Naive thymus-derived CD4-positive, alpha-beta T cell (primary cell): Measurements from ENCODE around the gene TP73. TPM values are rescaled to one million over a fixed set of nuclear protein-coding genes. Genes with fewer than 3 reads are reported as not detected.

Experiments
- ATAC-seq: fragments of 150-1000 bp; cut with Tn5 transposase; 2 replicates; pipeline ENCODE4 v1.10.0; 2021; ENCODE audit warnings: mild to moderate bottlenecking, moderate library complexity
- CTCF ChIA-PET: fragments of 350-600 bp; sonication (Branson Sonifier 250); formaldehyde crosslinking; loops from one replicate; lab custom pipeline; 2021; ENCODE audit warnings: antibody characterized with exemption; lab: Charles Lee
- POLR2A ChIA-PET: fragments of 350-600 bp; sonication (Branson Sonifier 250); formaldehyde crosslinking; loops from one replicate; lab custom pipeline; 2021; ENCODE audit warnings: antibody characterized with exemption, inconsistent platforms; lab: Charles Lee
- DNase-seq, 9 donors: peaks; one replicate each; pipeline versions ENCODE4 v3.0.0 to v3.0.0-alpha.2; 2020 to 2022; ENCODE audit warnings: mixed read lengths in 1 of 9
- H3K27ac ChIP-seq: one replicate; pipeline ENCODE4 v1.7.0; 2013; ENCODE audit warnings: mild to moderate bottlenecking, low read depth, low read length, moderate library complexity
- H3K27me3 ChIP-seq, 2 donors: one replicate each; pipeline ENCODE4 v1.7.0; 2013; ENCODE audit warnings: low read length in 2 of 2, mild to moderate bottlenecking in 2 of 2, moderate library complexity in 2 of 2; ENCODE audit not compliant: control insufficient read depth in 2 of 2, insufficient read depth in 2 of 2
- H3K36me3 ChIP-seq, 3 experiments: 1 replicate in 2 of 3; 2 replicates in 1 of 3; pipeline ENCODE4 v1.7.0; 2013; ENCODE audit warnings: low read length in 3 of 3, mild to moderate bottlenecking in 3 of 3, moderate library complexity in 1 of 3; ENCODE audit not compliant: insufficient read depth in 3 of 3, control insufficient read depth in 2 of 3
- H3K4me1 ChIP-seq, 2 donors: one replicate each; pipeline ENCODE4 v1.7.0; 2013; ENCODE audit warnings: low read length in 2 of 2, mild to moderate bottlenecking in 2 of 2, moderate library complexity in 1 of 2; ENCODE audit not compliant: control insufficient read depth in 2 of 2, insufficient read depth in 2 of 2
- H3K4me3 ChIP-seq: 2 replicates; pipeline ENCODE4 v1.7.0; 2013; ENCODE audit warnings: mild to moderate bottlenecking, low read length
- H3K9me3 ChIP-seq, 3 experiments: 1 replicate in 2 of 3; 2 replicates in 1 of 3; pipeline ENCODE4 v1.7.0; 2013; ENCODE audit warnings: low read length in 3 of 3; ENCODE audit not compliant: control insufficient read depth in 2 of 3
- H3K27ac Mint-ChIP-seq, 9 donors: one replicate each; pipeline ENCODE4 v1.8.0; 2020 to 2022; ENCODE audit warnings: mixed read lengths in 9 of 9, mild to moderate bottlenecking in 8 of 9, moderate library complexity in 5 of 9, inconsistent platforms in 2 of 9
- H3K27me3 Mint-ChIP-seq, 5 donors: one replicate each; pipeline ENCODE4 v1.8.0; 2021 to 2022; ENCODE audit warnings: mixed read lengths in 5 of 5, mild to moderate bottlenecking in 1 of 5
- H3K36me3 Mint-ChIP-seq, 5 donors: one replicate each; pipeline ENCODE4 v1.8.0; 2020 to 2022; ENCODE audit warnings: mixed read lengths in 5 of 5, mild to moderate bottlenecking in 3 of 5, inconsistent platforms in 1 of 5
- H3K4me1 Mint-ChIP-seq, 7 donors: one replicate each; pipeline ENCODE4 v1.8.0; 2020 to 2022; ENCODE audit warnings: mixed read lengths in 7 of 7, mild to moderate bottlenecking in 3 of 7, inconsistent platforms in 1 of 7
- H3K4me3 Mint-ChIP-seq, 10 donors: one replicate each; pipeline ENCODE4 v1.8.0; 2020 to 2022; ENCODE audit warnings: mild to moderate bottlenecking in 10 of 10, mixed read lengths in 10 of 10, moderate library complexity in 6 of 10, inconsistent platforms in 2 of 10
- H3K9me3 Mint-ChIP-seq, 11 donors: one replicate each; pipeline ENCODE4 v1.8.0; 2020 to 2022; ENCODE audit warnings: mixed read lengths in 11 of 11, mild to moderate bottlenecking in 4 of 11, inconsistent platforms in 1 of 11, moderate library complexity in 1 of 11
- intact Hi-C, 2 donors: fragments of 100-400 bp; cut with micrococcal nuclease; formaldehyde crosslinking; loops; one replicate each; pipeline ENCODE4 v1.15.1; 2023
- polyA plus RNA-seq, 2 donors: library from polyadenylated mRNA; unstranded; fragments of 300-500 nt; fragmentation: Illumina TruSeq; gene quantifications; one replicate each; pipeline ENCODE4 v1.2.3, GENCODE V29; 2021
- total RNA-seq, 6 experiments: library from RNA in 5 of 6; stranded (reverse) in 5 of 6; gene quantifications; 1 replicate in 5 of 6; 2 replicates in 1 of 6; pipeline ENCODE4 v1.2.3 and lab custom pipeline; 2021 to 2026

The TP73 gene
- total and polyA plus RNA-seq, 7 experiments from 2014 or later, result 0.03 to 2.4 (median 0.15) TPM; not detected in 2

GRCh38 chr1:3705341-3705950 is 53.1 kb downstream of the TP73 start:
- H3K4me3 ChIP-seq, result no peak overlapping the region
- H3K4me1 ChIP-seq, result no peaks in the 10 kb centered on the region
- no peaks in the 10 kb centered on the region for H3K9me3 Mint-ChIP-seq
- H3K9me3 ChIP-seq, result no peaks in the 10 kb centered on the region
- no peak overlapping the region for H3K4me3 Mint-ChIP-seq
- H3K36me3 ChIP-seq, result no peaks in the 10 kb centered on the region
- POLR2A ChIA-PET, result no interaction called here
- H3K36me3 Mint-ChIP-seq, result no peaks in the 10 kb centered on the region
- peaks cover 0 to 7% (median 5%) of the 10 kb centered on the region in 5 donors for H3K27me3 Mint-ChIP-seq
- intact Hi-C loops, result no loop called here
- H3K27ac Mint-ChIP-seq, result no peak overlapping the region
- DNase-seq (no peak), ATAC-seq (no peak)
- H3K4me1 Mint-ChIP-seq, result peaks cover 0 to 8% (median 5%) of the 10 kb centered on the region in 7 donors
- no peak overlapping the region for H3K27ac ChIP-seq
- H3K27me3 ChIP-seq, result peaks cover 0 to 3% of the 10 kb centered on the region in 2 donors
- CTCF ChIA-PET, result no interaction called here

GRCh38 chr1:3706651-3707297 is 54.5 kb downstream of the TP73 start:
- no peak overlapping the region for H3K4me3 Mint-ChIP-seq
- H3K27me3 Mint-ChIP-seq, result peaks cover 0 to 15% (median 7%) of the 10 kb centered on the region in 5 donors
- H3K4me1 Mint-ChIP-seq, result peaks cover 0 to 8% (median 5%) of the 10 kb centered on the region in 7 donors
- no peaks in the 10 kb centered on the region for H3K36me3 ChIP-seq
- H3K27ac Mint-ChIP-seq, result no peak overlapping the region
- ChIA-PET CTCF (no interaction called here), POLR2A (no interaction called here)
- H3K4me1 ChIP-seq, result no peaks in the 10 kb centered on the region
- H3K36me3 Mint-ChIP-seq, result no peaks in the 10 kb centered on the region
- intact Hi-C loops, result no loop called here
- H3K4me3 ChIP-seq, result no peak overlapping the region
- ATAC-seq (no peak), DNase-seq (no peak)
- no peak overlapping the region for H3K27ac ChIP-seq
- H3K9me3 Mint-ChIP-seq, result no peaks in the 10 kb centered on the region
- peaks cover 0 to 3% of the 10 kb centered on the region in 2 donors for H3K27me3 ChIP-seq
- no peaks in the 10 kb centered on the region for H3K9me3 ChIP-seq

- peaks cover 0 to 3% of the 10 kb centered on the region in 2 donors for H3K27me3 ChIP-seq
- intact Hi-C loops, result no loop called here
- no peak overlapping the region for H3K27ac ChIP-seq
- CTCF ChIA-PET, result no interaction called here
- Mint-ChIP-seq H3K4me3 (no peak overlapping the region), H3K27ac (no peak overlapping the region), H3K27me3 (peaks cover 0 to 18% (median 12%) of the 10 kb centered on the region in 5 donors), H3K9me3 (no peaks in the 10 kb centered on the region), H3K4me1 (peaks cover 2 to 8% (median 5%) of the 10 kb centered on the region in 7 donors), H3K36me3 (no peaks in the 10 kb centered on the region)
- POLR2A ChIA-PET, result no interaction called here
- H3K36me3 ChIP-seq, result no peaks in the 10 kb centered on the region
- no peak for ATAC-seq
- no peaks in the 10 kb centered on the region for H3K9me3 ChIP-seq
- no peak overlapping the region for H3K4me3 ChIP-seq
- DNase-seq, result no peak
- no peaks in the 10 kb centered on the region for H3K4me1 ChIP-seq
Observed at GRCh38 chr1:3707298-3707938, 55.1 kb downstream of the TP73 start.

- Histone ChIP-seq H3K4me1 (no peaks in the 10 kb centered on the region), H3K4me3 (no peak overlapping the region), H3K27me3 (peaks cover 0 to 3% of the 10 kb centered on the region in 2 donors), H3K27ac (no peak overlapping the region), H3K36me3 (no peaks in the 10 kb centered on the region), H3K9me3 (no peaks in the 10 kb centered on the region)
- POLR2A ChIA-PET, result no interaction called here
- Mint-ChIP-seq H3K9me3 (no peaks in the 10 kb centered on the region), H3K27me3 (peaks cover 0 to 18% (median 12%) of the 10 kb centered on the region in 5 donors), H3K4me3 (no peak overlapping the region), H3K27ac (no peak overlapping the region), H3K36me3 (no peaks in the 10 kb centered on the region), H3K4me1 (peaks cover 2 to 8% (median 5%) of the 10 kb centered on the region in 7 donors)
- intact Hi-C loops, result no loop called here
- no peak for DNase-seq
- CTCF ChIA-PET, result no interaction called here
- no peak for ATAC-seq
Observed at GRCh38 chr1:3707939-3708328, 55.6 kb downstream of the TP73 start.

GRCh38 chr1:3708791-3709190 is 56.5 kb downstream of the TP73 start:
- Mint-ChIP-seq H3K4me3 (no peak overlapping the region), H3K27ac (no peak overlapping the region), H3K9me3 (no peaks in the 10 kb centered on the region), H3K27me3 (peaks cover 0 to 18% (median 12%) of the 10 kb centered on the region in 5 donors), H3K36me3 (no peaks in the 10 kb centered on the region), H3K4me1 (peaks cover 2 to 6% (median 5%) of the 10 kb centered on the region in 7 donors)
- Histone ChIP-seq H3K4me3 (no peak overlapping the region), H3K27me3 (peaks cover 0 to 3% of the 10 kb centered on the region in 2 donors), H3K9me3 (no peaks in the 10 kb centered on the region), H3K27ac (no peak overlapping the region), H3K4me1 (no peaks in the 10 kb centered on the region), H3K36me3 (no peaks in the 10 kb centered on the region)
- CTCF ChIA-PET, result no interaction called here
- no peak for DNase-seq
- POLR2A ChIA-PET, result no interaction called here
- no peak for ATAC-seq
- intact Hi-C loops, result no loop called here

- H3K9me3 Mint-ChIP-seq, result no peaks in the 10 kb centered on the region
- no peak overlapping the region for H3K27ac Mint-ChIP-seq
- intact Hi-C loops, result no loop called here
- Histone ChIP-seq H3K4me1 (no peaks in the 10 kb centered on the region), H3K27ac (no peak overlapping the region), H3K36me3 (no peaks in the 10 kb centered on the region), H3K27me3 (peaks cover 0 to 3% of the 10 kb centered on the region in 2 donors), H3K4me3 (no peak overlapping the region), H3K9me3 (no peaks in the 10 kb centered on the region)
- H3K36me3 Mint-ChIP-seq, result no peaks in the 10 kb centered on the region
- ATAC-seq (no peak), DNase-seq (no peak)
- H3K27me3 Mint-ChIP-seq, result peaks cover 0 to 18% (median 12%) of the 10 kb centered on the region in 5 donors
- POLR2A ChIA-PET, result no interaction called here
- peaks cover 0 to 2% (median 0%) of the 10 kb centered on the region in 7 donors for H3K4me1 Mint-ChIP-seq
- CTCF ChIA-PET, result no interaction called here
- no peak overlapping the region for H3K4me3 Mint-ChIP-seq
Observed at GRCh38 chr1:3710251-3710650, 57.9 kb downstream of the TP73 start.
